ENCODE data around the gene LAMP1. TPM values are rescaled to one million over a fixed set of nuclear protein-coding genes. Genes with fewer than 3 reads are reported as not detected.

The LAMP1 gene
- total and polyA plus RNA-seq, 2 of the 4 experiments (the other 2 are of a cell fraction), result 60.6 to 229 TPM

- Histone ChIP-seq H3K9me1 (ENCODE audit: insufficient read depth, low read length) (no peaks in the 10 kb centered on the region), H3K36me3 (ENCODE audit: control insufficient read depth, insufficient read depth, low read length) (no peaks in the 10 kb centered on the region), H2BK20ac (ENCODE audit: low read depth, low read length) (no peak overlapping the region), H2AK5ac (ENCODE audit: low read depth, low read length) (no peak overlapping the region), H2AFZ (replicated peaks; ENCODE audit: low read length, poor library complexity) (no peak overlapping the region), H3K4ac (ENCODE audit: low read depth, low read length) (no peak overlapping the region), H3K23ac (ENCODE audit: low read depth, low read length) (no peak overlapping the region), H2BK15ac (ENCODE audit: low read depth, low read length) (no peak overlapping the region), H4K91ac (ENCODE audit: insufficient read depth, low read depth, low read length) (no peak overlapping the region), H3K27ac (ENCODE audit: insufficient read depth, low read length) (no peak overlapping the region), H3K18ac (ENCODE audit: low read depth, low read length) (no peak overlapping the region), H3K4me2 (ENCODE audit: low read depth, low read length) (no peak overlapping the region), H4K5ac (ENCODE audit: low read depth, low read length) (no peak overlapping the region), H2BK5ac (ENCODE audit: low read depth, low read length, poor library complexity, severe bottlenecking) (no peak overlapping the region), H2BK120ac (ENCODE audit: low read depth, low read length) (no peak overlapping the region), H3K56ac (ENCODE audit: extremely low read depth, insufficient read depth, low read length) (no peak overlapping the region), H3K27me3 (ENCODE audit: control insufficient read depth, insufficient read depth, low read length) (peaks cover 5% of the 10 kb centered on the region; the same call in 1 of the 2 replicates), H3K14ac (replicated peaks; ENCODE audit: low read depth, low read length) (no peak overlapping the region), H2AK9ac (replicated peaks; ENCODE audit: low read depth, low read length, poor library complexity) (no peak overlapping the region), H3K4me1 (ENCODE audit: control insufficient read depth, insufficient read depth, low read length) (no peaks in the 10 kb centered on the region), H3K9me3 (ENCODE audit: control insufficient read depth, insufficient read depth, low read length) (no peaks in the 10 kb centered on the region), H4K8ac (ENCODE audit: low read depth in 2 of 2, low read length in 2 of 2) (no peak overlapping the region), H3K9ac (ENCODE audit: low read depth, low read length) (no peak overlapping the region), H3K4me3 (ENCODE audit: insufficient read depth, low read depth, low read length) (no peak overlapping the region), H3K79me1 (ENCODE audit: low read depth in 1 of 2, low read length in 2 of 2) (no peaks in the 10 kb centered on the region), H4K20me1 (ENCODE audit: insufficient read depth, low read length) (no peaks in the 10 kb centered on the region)
- DNase-seq (no peak), ATAC-seq (ENCODE audit: low read depth) (no peak)
- dilution Hi-C loops (cut with HindIII; ENCODE audit: low sequenced_read_pairs, unreplicated experiment), result no loop called here
- no TSS peak for BruUV-seq (replicated peaks)
- POLR2A ChIA-PET (ENCODE audit: unreplicated experiment), result no interaction called here
- 93% methylated on average over 5 of the region's 14 CpGs; no CpG with 5 or more reads in 1 of the 2 experiments for WGBS, 2 experiments (ENCODE audit: extremely low coverage in 2 of 2, insufficient read length in 1 of 2)
- in situ Hi-C loops (cut with MboI; ENCODE audit: low sequenced_read_pairs), result no loop called here
- TF ChIP-seq MXI1 (IDR thresholded peaks at IDR 0.05; ENCODE audit: borderline replicate concordance, low read depth, low read length) (no peak), BHLHE40 (IDR thresholded peaks at IDR 0.05; ENCODE audit: low read depth, low read length) (no peak), CEBPB (IDR thresholded peaks at IDR 0.05; ENCODE audit: low read depth, low read length) (no peak), MAZ (IDR thresholded peaks at IDR 0.05; ENCODE audit: borderline replicate concordance, low read depth, low read length) (no peak), MAFK (IDR thresholded peaks at IDR 0.05; ENCODE audit: low read depth, low read length) (no peak), FOS (IDR thresholded peaks at IDR 0.05; ENCODE audit: low read depth, low read length) (no peak)
- TF ChIP-seq, protein P1, sequence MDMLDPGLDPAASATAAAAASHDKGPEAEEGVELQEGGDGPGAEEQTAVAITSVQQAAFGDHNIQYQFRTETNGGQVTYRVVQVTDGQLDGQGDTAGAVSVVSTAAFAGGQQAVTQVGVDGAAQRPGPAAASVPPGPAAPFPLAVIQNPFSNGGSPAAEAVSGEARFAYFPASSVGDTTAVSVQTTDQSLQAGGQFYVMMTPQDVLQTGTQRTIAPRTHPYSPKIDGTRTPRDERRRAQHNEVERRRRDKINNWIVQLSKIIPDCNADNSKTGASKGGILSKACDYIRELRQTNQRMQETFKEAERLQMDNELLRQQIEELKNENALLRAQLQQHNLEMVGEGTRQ (IDR thresholded peaks at IDR 0.05; ENCODE audit: low read depth, low read length), result no peak
- intact Hi-C loops (cut with micrococcal nuclease), result no loop called here
- CTCF ChIA-PET, result no interaction called here
Observed at GRCh38 chr13:113333076-113333475, 36.0 kb downstream of the LAMP1 start.
